Measurements from ENCODE around the gene KCNS1. TPM values are rescaled to one million over a fixed set of nuclear protein-coding genes. Genes with fewer than 3 reads are reported as not detected.

Gene KCNS1
- polyA plus RNA-seq, 1 donor (not counting 4 experiments of a cell fraction or from before 2014, with no cell fraction given) = 1.5 TPM

DNA sequence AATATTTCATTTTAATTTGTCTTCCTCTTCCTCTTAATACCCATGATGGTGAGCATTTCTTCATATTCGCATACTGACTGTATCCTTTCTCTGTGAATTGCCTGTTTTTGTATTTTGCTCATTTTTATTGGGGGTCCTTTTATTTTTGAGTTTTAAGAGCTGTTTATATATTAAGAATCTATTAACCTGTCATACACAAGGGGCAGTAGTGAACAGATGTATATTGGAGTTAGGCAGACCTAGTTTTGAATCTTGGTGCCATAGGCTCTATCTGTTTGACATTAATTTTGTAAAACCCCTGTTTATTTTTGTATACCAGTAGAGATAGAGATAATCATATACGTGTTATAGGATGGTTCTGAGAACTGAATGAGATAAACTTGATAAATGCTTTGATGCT is 17.1 kb upstream of the KCNS1 start:
- Histone ChIP-seq H3K4me2 (ENCODE audit: control insufficient read depth, extremely low read depth, insufficient read depth, low read depth, low read length) (no peak overlapping the region), H4K20me1 (ENCODE audit: control insufficient read depth, extremely low read depth, insufficient read depth, low read length) (no peaks in the 10 kb centered on the region), H2AFZ (ENCODE audit: control insufficient read depth, low read length) (no peak overlapping the region), H3K36me3 (ENCODE audit: control insufficient read depth in 2 of 2, extremely low read depth in 1 of 2, insufficient read depth in 2 of 2, low read length in 2 of 2) (no peaks in the 10 kb centered on the region), H3K4me1 (ENCODE audit: control insufficient read depth, extremely low read depth, insufficient read depth, low read length) (peaks cover 22% of the 10 kb centered on the region), H3K79me2 (ENCODE audit: control insufficient read depth, insufficient read depth, low read length) (no peaks in the 10 kb centered on the region), H3K27me3 (ENCODE audit: control insufficient read depth, extremely low read depth, insufficient read depth, low read length) (no peaks in the 10 kb centered on the region), H3K4me3 (ENCODE audit: control insufficient read depth in 2 of 3, extremely low read depth in 1 of 3, insufficient read depth in 2 of 3, low read depth in 1 of 3, low read length in 3 of 3) (no peak overlapping the region), H3K9me1 (ENCODE audit: control insufficient read depth, extremely low read depth, insufficient read depth, low read length) (no peaks in the 10 kb centered on the region), H3K9ac (ENCODE audit: control insufficient read depth, extremely low read depth, insufficient read depth, low read length) (no peak overlapping the region), H3K9me3 (ENCODE audit: control insufficient read depth, low read depth, low read length) (no peaks in the 10 kb centered on the region), H3K27ac (ENCODE audit: control insufficient read depth, insufficient read depth, low read length) (no peak overlapping the region)
- dilution Hi-C loops (cut with MboI; ENCODE audit: extremely low pct_ligation_motif_present, low sequenced_read_pairs) = no loop called here
- FAIRE-seq = no peak
- TF ChIP-seq, protein P1, sequence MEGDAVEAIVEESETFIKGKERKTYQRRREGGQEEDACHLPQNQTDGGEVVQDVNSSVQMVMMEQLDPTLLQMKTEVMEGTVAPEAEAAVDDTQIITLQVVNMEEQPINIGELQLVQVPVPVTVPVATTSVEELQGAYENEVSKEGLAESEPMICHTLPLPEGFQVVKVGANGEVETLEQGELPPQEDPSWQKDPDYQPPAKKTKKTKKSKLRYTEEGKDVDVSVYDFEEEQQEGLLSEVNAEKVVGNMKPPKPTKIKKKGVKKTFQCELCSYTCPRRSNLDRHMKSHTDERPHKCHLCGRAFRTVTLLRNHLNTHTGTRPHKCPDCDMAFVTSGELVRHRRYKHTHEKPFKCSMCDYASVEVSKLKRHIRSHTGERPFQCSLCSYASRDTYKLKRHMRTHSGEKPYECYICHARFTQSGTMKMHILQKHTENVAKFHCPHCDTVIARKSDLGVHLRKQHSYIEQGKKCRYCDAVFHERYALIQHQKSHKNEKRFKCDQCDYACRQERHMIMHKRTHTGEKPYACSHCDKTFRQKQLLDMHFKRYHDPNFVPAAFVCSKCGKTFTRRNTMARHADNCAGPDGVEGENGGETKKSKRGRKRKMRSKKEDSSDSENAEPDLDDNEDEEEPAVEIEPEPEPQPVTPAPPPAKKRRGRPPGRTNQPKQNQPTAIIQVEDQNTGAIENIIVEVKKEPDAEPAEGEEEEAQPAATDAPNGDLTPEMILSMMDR (optimal IDR thresholded peaks at IDR 0.05 in 1 of 3, IDR thresholded peaks at IDR 0.05 in 1 of 3, conservative IDR thresholded peaks at IDR 0.05 in 1 of 3; ENCODE audit: extremely low read depth in 1 of 3, insufficient read depth in 2 of 3, low read length in 3 of 3) = no peak
- TF ChIP-seq EZH2 (IDR thresholded peaks at IDR 0.05; ENCODE audit: low read length) = no peak
- DNase-seq (ENCODE audit: low read depth, low spot score) = no peak

DNA sequence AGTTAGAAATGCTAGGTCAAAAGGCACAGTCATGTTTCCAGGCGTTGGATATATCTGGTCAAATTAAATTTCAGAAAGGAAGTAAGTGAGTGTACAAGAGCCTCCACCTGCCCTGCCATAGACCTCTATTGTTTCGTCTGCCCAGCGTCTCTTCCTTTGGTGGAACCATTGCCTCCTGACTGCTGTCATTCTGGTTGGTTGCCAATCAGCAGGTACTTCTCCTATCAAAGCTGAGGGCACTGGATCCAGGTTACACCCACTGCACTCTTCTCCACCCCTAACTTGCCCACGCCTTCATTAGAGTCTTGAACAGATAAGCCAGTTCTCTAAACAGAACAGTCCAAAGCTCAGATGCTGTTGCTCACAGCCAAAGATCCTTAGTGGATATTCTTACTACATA is 16.7 kb upstream of the KCNS1 start:
- Histone ChIP-seq H4K20me1 (ENCODE audit: control insufficient read depth, extremely low read depth, insufficient read depth, low read length) (no peaks in the 10 kb centered on the region), H3K9ac (ENCODE audit: control insufficient read depth, extremely low read depth, insufficient read depth, low read length) (no peak overlapping the region), H3K4me3 (ENCODE audit: control insufficient read depth in 2 of 3, extremely low read depth in 1 of 3, insufficient read depth in 2 of 3, low read depth in 1 of 3, low read length in 3 of 3) (no peak overlapping the region), H3K27ac (ENCODE audit: control insufficient read depth, insufficient read depth, low read length) (no peak overlapping the region), H3K4me2 (ENCODE audit: control insufficient read depth, extremely low read depth, insufficient read depth, low read depth, low read length) (no peak overlapping the region), H3K36me3 (ENCODE audit: control insufficient read depth in 2 of 2, extremely low read depth in 1 of 2, insufficient read depth in 2 of 2, low read length in 2 of 2) (no peaks in the 10 kb centered on the region), H3K27me3 (ENCODE audit: control insufficient read depth, extremely low read depth, insufficient read depth, low read length) (no peaks in the 10 kb centered on the region), H3K9me3 (ENCODE audit: control insufficient read depth, low read depth, low read length) (no peaks in the 10 kb centered on the region), H3K79me2 (ENCODE audit: control insufficient read depth, insufficient read depth, low read length) (no peaks in the 10 kb centered on the region), H3K9me1 (ENCODE audit: control insufficient read depth, extremely low read depth, insufficient read depth, low read length) (no peaks in the 10 kb centered on the region), H3K4me1 (ENCODE audit: control insufficient read depth, extremely low read depth, insufficient read depth, low read length) (peaks cover 22% of the 10 kb centered on the region), H2AFZ (ENCODE audit: control insufficient read depth, low read length) (peak overlapping the region; percentile 35)
- dilution Hi-C loops (cut with MboI; ENCODE audit: extremely low pct_ligation_motif_present, low sequenced_read_pairs) = no loop called here
- TF ChIP-seq EZH2 (IDR thresholded peaks at IDR 0.05; ENCODE audit: low read length) = no peak
- TF ChIP-seq, protein P1 (optimal IDR thresholded peaks at IDR 0.05 in 1 of 3, IDR thresholded peaks at IDR 0.05 in 1 of 3, conservative IDR thresholded peaks at IDR 0.05 in 1 of 3; ENCODE audit: extremely low read depth in 1 of 3, insufficient read depth in 2 of 3, low read length in 3 of 3) = no peak
- peak; percentile 43 for FAIRE-seq
- no peak for DNase-seq (ENCODE audit: low read depth, low spot score)
